Keratinocyte (primary cell): ENCODE results near the gene MED14. TPM values are rescaled to one million over a fixed set of nuclear protein-coding genes. Genes with fewer than 3 reads are reported as not detected.

ENCODE experiments used
- DNase-seq: peaks from one replicate; pipeline ENCODE4 v3.0.0-alpha.2; 2011; ENCODE audit warnings: low read depth, missing footprints, low spot score
- FAIRE-seq: peaks from 2 replicates; lab custom pipeline; 2011; peaks lifted over from hg19 to GRCh38; lab: Jason Lieb, UNC
- H2AFZ ChIP-seq: 2 replicates; pipeline ENCODE4 v1.6.0; 2012; ENCODE audit warnings: low read length, control low read depth, inconsistent platforms; ENCODE audit not compliant: control insufficient read depth
- H3K27ac ChIP-seq: 2 replicates; pipeline ENCODE4 v1.5.1; 2011; ENCODE audit warnings: low read length; ENCODE audit not compliant: control insufficient read depth, insufficient read depth
- H3K27me3 ChIP-seq: 3 replicates; pipeline ENCODE4 v1.6.0; 2011; ENCODE audit warnings: low read length; ENCODE audit not compliant: control insufficient read depth, insufficient read depth; ENCODE audit errors: extremely low read depth
- H3K36me3 ChIP-seq, 2 experiments: 2 replicates in 1 of 2; 3 replicates in 1 of 2; pipeline ENCODE4 v1.5.1; 2011; ENCODE audit warnings: low read length in 2 of 2, mild to moderate bottlenecking in 1 of 2; ENCODE audit not compliant: control insufficient read depth in 2 of 2, insufficient read depth in 2 of 2; ENCODE audit errors: extremely low read depth in 1 of 2
- H3K4me1 ChIP-seq: 3 replicates; pipeline ENCODE4 v1.5.1; 2011; ENCODE audit warnings: low read length; ENCODE audit not compliant: control insufficient read depth, insufficient read depth; ENCODE audit errors: extremely low read depth
- H3K4me2 ChIP-seq: 3 replicates; pipeline ENCODE4 v1.6.0; 2011; ENCODE audit warnings: low read depth, low read length; ENCODE audit not compliant: control insufficient read depth, insufficient read depth; ENCODE audit errors: extremely low read depth
- H3K4me3 ChIP-seq, 3 experiments: fragments of 200-600 bp in 1 of 3; sonication (generic) in 1 of 3; 2 replicates in 2 of 3; 3 replicates in 1 of 3; pipeline ENCODE4 v1.5.1; 2011 to 2016; ENCODE audit warnings: low read length in 3 of 3, mild to moderate bottlenecking in 3 of 3, control low read depth in 2 of 3, inconsistent platforms in 1 of 3, low read depth in 1 of 3, mixed read lengths in 1 of 3, mixed run types in 1 of 3, moderate library complexity in 1 of 3; ENCODE audit not compliant: control insufficient read depth in 2 of 3, insufficient read depth in 2 of 3; ENCODE audit errors: extremely low read depth in 1 of 3
- H3K79me2 ChIP-seq: 2 replicates; pipeline ENCODE4 v1.6.0; 2012; ENCODE audit warnings: low read length; ENCODE audit not compliant: control insufficient read depth, insufficient read depth
- H3K9ac ChIP-seq: 3 replicates; pipeline ENCODE4 v1.6.0; 2011; ENCODE audit warnings: low read length; ENCODE audit not compliant: control insufficient read depth, insufficient read depth; ENCODE audit errors: extremely low read depth
- H3K9me1 ChIP-seq: 3 replicates; pipeline ENCODE4 v1.6.0; 2011; ENCODE audit warnings: low read length; ENCODE audit not compliant: control insufficient read depth, insufficient read depth; ENCODE audit errors: extremely low read depth
- H3K9me3 ChIP-seq: 2 replicates; pipeline ENCODE4 v1.5.1; 2012; ENCODE audit warnings: low read depth, low read length; ENCODE audit not compliant: control insufficient read depth
- H4K20me1 ChIP-seq: 3 replicates; pipeline ENCODE4 v1.6.0; 2011; ENCODE audit warnings: low read length; ENCODE audit not compliant: control insufficient read depth, insufficient read depth; ENCODE audit errors: extremely low read depth
- EZH2 ChIP-seq: IDR thresholded peaks from one replicate; pipeline ENCODE4 v1.6.1; 2012; ENCODE audit warnings: inconsistent platforms, mild to moderate bottlenecking, low read length, moderate library complexity
- dilution Hi-C: fragments of 300-500 bp; cut with MboI; formaldehyde crosslinking; loops from one replicate; pipeline ENCODE4 v1.7.0; 2020; ENCODE audit warnings: low sequenced_read_pairs; ENCODE audit not compliant: extremely low pct_ligation_motif_present
- polyA plus RNA-seq, 5 experiments: library from polyadenylated mRNA; depleted of rRNA in 3 of 5; stranded (reverse) in 3 of 5; stranded (forward) in 1 of 5; unstranded in 1 of 5; fragments of >200 nt; gene quantifications; 1 replicate in 1 of 5; 2 replicates in 3 of 5; 3 replicates in 1 of 5; pipeline versions ENCODE4 v1.2.1 to v1.2.3, GENCODE V29; 2011 to 2012; ENCODE audit warnings: missing spikeins in 2 of 5, low read depth in 1 of 5, low replicate concordance in 1 of 5
- TF ChIP-seq, protein P1 (sequence below), 3 experiments: IDR thresholded peaks in 1 of 3; conservative IDR thresholded peaks in 1 of 3; optimal IDR thresholded peaks in 1 of 3; 2 replicates in 2 of 3; 3 replicates in 1 of 3; pipeline versions ENCODE3 to v1.5.1; 2011; ENCODE audit warnings: low read length in 3 of 3, mild to moderate bottlenecking in 3 of 3, moderate library complexity in 2 of 3, control low read depth in 1 of 3, inconsistent platforms in 1 of 3; ENCODE audit not compliant: insufficient read depth in 2 of 3; ENCODE audit errors: extremely low read depth in 1 of 3

Gene MED14
- polyA plus RNA-seq, 1 donor (not counting 4 experiments of a cell fraction or from before 2014, with no cell fraction given) = 25.9 TPM

DNA sequence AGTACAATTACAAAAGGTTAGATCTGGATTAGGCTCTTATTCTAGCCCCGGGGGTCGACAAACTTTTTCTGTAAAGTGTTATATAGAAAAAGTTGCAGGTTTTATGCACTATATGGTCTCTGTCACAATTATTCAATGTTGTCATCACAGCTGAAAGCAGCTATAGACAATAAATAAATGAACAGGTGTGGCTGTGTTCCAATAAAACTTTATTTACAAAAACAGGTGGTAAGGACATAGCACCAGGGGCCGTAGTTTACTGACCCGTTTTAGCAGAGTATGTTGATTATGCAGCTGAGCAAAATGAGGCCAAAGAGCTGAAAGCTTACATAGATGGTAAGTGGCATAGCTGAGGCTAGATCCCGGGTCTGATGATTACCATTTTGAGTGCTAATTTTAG is 75.0 kb downstream of the MED14 start:
- dilution Hi-C loops = no loop called here
- H3K4me1 ChIP-seq = no peaks in the 10 kb centered on the region
- H3K9me1 ChIP-seq = no peaks in the 10 kb centered on the region
- DNase-seq = no peak
- no peaks in the 10 kb centered on the region for H3K27me3 ChIP-seq
- no peaks in the 10 kb centered on the region for H3K9me3 ChIP-seq
- no peak overlapping the region for H3K4me3 ChIP-seq
- no peak overlapping the region for H3K4me2 ChIP-seq
- no peak overlapping the region for H3K27ac ChIP-seq
- FAIRE-seq = no peak
- H3K9ac ChIP-seq = no peak overlapping the region
- H4K20me1 ChIP-seq = no peaks in the 10 kb centered on the region
- no peak overlapping the region for H2AFZ ChIP-seq
- TF ChIP-seq, protein P1, sequence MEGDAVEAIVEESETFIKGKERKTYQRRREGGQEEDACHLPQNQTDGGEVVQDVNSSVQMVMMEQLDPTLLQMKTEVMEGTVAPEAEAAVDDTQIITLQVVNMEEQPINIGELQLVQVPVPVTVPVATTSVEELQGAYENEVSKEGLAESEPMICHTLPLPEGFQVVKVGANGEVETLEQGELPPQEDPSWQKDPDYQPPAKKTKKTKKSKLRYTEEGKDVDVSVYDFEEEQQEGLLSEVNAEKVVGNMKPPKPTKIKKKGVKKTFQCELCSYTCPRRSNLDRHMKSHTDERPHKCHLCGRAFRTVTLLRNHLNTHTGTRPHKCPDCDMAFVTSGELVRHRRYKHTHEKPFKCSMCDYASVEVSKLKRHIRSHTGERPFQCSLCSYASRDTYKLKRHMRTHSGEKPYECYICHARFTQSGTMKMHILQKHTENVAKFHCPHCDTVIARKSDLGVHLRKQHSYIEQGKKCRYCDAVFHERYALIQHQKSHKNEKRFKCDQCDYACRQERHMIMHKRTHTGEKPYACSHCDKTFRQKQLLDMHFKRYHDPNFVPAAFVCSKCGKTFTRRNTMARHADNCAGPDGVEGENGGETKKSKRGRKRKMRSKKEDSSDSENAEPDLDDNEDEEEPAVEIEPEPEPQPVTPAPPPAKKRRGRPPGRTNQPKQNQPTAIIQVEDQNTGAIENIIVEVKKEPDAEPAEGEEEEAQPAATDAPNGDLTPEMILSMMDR (optimal IDR thresholded peaks at IDR 0.05 in 1 of 3, IDR thresholded peaks at IDR 0.05 in 1 of 3, conservative IDR thresholded peaks at IDR 0.05 in 1 of 3; ENCODE audit: extremely low read depth in 1 of 3, insufficient read depth in 2 of 3, low read length in 3 of 3) = no peak
- TF ChIP-seq EZH2 = no peak
- peaks cover 3 to 10% of the 10 kb centered on the region in 2 experiments for H3K36me3 ChIP-seq
- no peaks in the 10 kb centered on the region for H3K79me2 ChIP-seq

- peaks cover 0 to 14% of the 10 kb centered on the region in 2 experiments for H3K36me3 ChIP-seq
Measured at GRCh38 chrX:40653535-40653934, 81.8 kb downstream of the MED14 start.

More at GRCh38 chrX:40653535-40653934, 81.8 kb downstream of the MED14 start:
- Histone ChIP-seq H4K20me1 (no peaks in the 10 kb centered on the region), H3K27me3 (no peaks in the 10 kb centered on the region), H3K9me3 (no peaks in the 10 kb centered on the region), H3K27ac (no peak overlapping the region), H3K79me2 (no peaks in the 10 kb centered on the region), H3K4me3 (no peak overlapping the region), H3K9ac (no peak overlapping the region), H3K4me2 (no peak overlapping the region), H3K4me1 (no peaks in the 10 kb centered on the region), H3K9me1 (no peaks in the 10 kb centered on the region), H2AFZ (no peak overlapping the region)
- dilution Hi-C loops = no loop called here
- TF ChIP-seq, protein P1 (optimal IDR thresholded peaks at IDR 0.05 in 1 of 3, IDR thresholded peaks at IDR 0.05 in 1 of 3, conservative IDR thresholded peaks at IDR 0.05 in 1 of 3; ENCODE audit: extremely low read depth in 1 of 3, insufficient read depth in 2 of 3, low read length in 3 of 3) = no peak
- no peak for TF ChIP-seq EZH2
- FAIRE-seq (no peak), DNase-seq (no peak)
